GM18520 (cell line): ENCODE measurements around the gene SLC35A2.

ENCODE experiments used
- ATAC-seq: cut with Tn5 transposase; IDR thresholded peaks from one replicate; pipeline ENCODE4 v1.9.1; 2021; ENCODE audit not compliant: unreplicated experiment

SLC35A2 gene

DNA sequence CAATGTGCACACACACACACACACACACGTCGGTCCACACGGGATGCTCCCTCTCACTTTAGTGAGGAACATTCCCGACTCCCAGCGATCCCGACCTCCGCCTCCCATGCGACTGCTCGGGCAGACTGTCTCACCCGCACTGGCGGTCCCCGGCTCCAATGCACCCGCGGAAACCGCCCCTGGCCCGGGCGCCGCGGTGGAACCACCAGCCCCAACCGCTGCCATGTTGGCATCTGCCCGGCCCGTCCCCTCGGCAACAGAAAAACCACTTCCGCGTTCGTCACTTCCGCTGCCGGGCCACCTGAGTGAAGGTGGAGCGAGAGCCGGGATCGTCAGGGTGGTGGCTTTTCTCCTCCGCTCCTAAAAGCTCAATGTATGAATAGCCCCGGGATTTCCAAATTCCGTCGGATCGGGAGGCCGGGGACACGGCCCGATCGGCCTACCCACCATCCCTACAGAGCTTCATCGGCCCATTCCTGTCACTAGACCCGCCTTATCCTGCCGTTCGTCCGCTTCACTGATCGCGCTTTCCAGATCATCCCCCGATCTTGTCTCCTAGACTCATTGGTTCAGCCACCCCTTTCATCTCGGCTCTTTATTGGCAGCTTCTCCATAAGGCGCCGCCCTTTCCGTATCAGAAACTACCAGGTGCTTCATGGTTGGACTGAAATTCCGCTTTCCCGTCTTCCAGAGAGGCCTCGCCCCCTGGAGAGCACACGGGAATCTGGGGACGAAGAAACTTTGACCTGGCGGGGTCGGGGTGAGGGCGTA, at the start of gene SLC35A2:
TSS of gene SLC35A2 (minus strand) at position 235 of the 771 bp plus-strand sequence. CDS start at position 225, 10 bp downstream.
- ATAC-seq, result peak; percentile 38

- ATAC-seq, result no peak
These were observed 48.8 kb upstream of the SLC35A2 start for GRCh38 chrX:48960291-48960690.

- no peak for ATAC-seq
These were observed 47.2 kb upstream of the SLC35A2 start for GRCh38 chrX:48958635-48959094.

GRCh38 chrX:48957827-48958634, 46.6 kb upstream of the SLC35A2 start:
- ATAC-seq, result peak; percentile 89

DNA sequence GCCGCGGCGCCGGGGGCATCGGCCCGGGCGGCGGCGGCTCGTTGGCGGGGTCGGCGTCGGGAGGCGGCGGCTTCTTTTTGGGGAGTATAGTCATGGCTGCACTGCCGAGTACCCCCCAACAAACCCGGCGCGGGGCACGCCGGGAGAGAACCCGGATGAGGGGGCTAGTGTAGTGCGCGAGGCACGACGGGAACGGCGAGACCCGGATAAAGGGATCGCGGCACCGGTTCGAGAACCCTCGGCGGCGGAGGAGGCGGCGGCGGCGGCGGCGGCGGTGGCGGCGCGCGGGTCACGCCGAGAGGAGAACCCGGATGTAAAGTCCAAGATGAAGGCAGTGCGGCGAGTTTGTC, 46.0 kb upstream of the SLC35A2 start, which contains the start of gene OTUD5:
TSS of gene OTUD5 (minus strand) at position 131 of the 350 bp plus-strand sequence. CDS start at position 94, 37 bp downstream.
- peak; percentile 14 for ATAC-seq

GRCh38 chrX:48956728-48957414, 45.4 kb upstream of the SLC35A2 start:
- ATAC-seq, result no peak

DNA sequence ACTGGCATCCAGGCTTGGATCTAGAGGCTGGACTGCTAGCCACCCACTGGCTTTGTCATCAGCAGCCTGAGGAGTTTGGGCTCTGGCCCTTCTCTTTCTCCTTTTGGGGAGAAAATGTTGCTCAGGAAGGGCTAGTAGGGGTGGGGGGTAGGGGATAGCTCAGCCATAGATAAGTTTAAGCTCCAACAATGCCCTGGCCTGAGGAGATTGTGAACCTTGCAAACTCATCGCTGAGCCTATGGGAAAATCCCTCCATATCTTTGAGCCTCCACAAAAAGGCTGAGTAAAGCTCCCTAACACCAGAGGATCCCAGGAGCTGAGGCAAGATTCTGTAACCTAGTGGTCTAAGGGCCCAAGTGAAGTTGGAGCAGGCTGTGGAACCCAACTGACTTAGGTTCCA, 37.1 kb upstream of the SLC35A2 start:
- no peak for ATAC-seq

DNA sequence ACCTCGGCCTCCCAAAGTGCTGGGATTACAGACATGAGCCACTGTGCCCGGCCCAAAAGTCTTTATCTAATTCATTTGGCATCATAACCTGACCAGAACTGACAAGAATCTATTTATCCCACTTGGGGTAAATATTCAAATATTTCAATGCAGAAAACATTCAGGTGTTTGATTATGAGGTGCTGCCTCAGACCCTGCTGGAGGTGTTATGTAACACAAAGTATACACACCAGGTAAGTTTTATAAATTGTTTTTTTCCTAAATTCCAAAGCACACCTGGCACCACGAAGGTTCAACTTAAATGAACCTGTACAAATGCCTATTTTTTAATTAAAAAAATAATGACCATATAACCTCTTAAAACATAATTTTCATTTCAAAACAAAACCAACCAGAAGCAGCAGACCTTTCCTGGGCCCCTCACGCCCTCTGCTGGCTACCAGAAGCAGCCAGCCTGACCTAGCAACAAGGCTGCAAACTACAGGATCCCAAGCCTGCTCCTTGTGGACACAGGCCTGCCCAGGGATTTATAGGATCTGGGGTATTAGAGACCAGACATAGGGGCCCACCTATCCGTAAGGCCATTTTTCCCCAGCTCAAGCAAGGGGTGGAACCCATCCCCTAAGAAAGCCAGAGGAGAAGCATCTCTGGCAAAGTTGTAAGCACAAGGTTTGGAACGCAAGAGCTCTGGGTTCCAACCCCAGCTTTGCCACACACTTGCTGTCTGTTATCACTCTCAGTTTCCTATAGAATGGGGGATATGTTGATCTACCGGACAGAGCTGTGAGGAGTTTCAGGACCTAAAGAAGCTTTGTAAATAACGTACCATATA, 34.3 kb upstream of the SLC35A2 start:
- peak; percentile 41 for ATAC-seq

- ATAC-seq, result no peak
These were observed 31.4 kb upstream of the SLC35A2 start for GRCh38 chrX:48942895-48943294.

DNA sequence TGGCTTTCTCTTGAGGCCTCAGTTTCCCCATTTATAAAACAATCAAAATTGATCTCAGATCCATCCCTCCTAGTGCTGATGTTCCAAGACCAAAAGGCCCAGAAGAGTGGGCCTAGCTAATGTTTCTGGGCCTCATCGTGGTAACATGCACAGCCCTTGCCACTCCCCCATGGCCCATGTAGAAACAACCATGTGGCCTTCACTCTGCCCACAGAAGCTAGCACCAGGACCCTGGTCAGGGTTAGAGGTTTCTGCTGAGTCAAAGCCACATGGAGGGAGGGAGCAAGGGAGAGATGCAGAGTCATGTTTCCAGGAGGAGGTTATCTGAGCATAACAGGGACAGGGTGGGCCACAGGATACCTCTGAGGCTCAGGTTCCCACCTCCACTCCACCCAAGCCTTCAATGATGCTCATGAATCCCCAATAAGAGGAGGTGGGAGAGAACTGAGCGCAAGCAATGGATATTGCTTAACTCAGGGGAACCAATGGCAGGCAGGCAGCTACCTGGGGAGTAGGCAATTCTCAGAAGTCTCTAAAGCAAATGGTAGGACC, 29.0 kb upstream of the SLC35A2 start:
- no peak for ATAC-seq

- ATAC-seq, result no peak
These were observed 28.2 kb upstream of the SLC35A2 start for GRCh38 chrX:48939524-48940228.

GRCh38 chrX:48938721-48939425, 27.4 kb upstream of the SLC35A2 start:
- ATAC-seq, result peak; percentile 47

GRCh38 chrX:48937054-48937907, 25.8 kb upstream of the SLC35A2 start:
- peak; percentile 33 for ATAC-seq

DNA sequence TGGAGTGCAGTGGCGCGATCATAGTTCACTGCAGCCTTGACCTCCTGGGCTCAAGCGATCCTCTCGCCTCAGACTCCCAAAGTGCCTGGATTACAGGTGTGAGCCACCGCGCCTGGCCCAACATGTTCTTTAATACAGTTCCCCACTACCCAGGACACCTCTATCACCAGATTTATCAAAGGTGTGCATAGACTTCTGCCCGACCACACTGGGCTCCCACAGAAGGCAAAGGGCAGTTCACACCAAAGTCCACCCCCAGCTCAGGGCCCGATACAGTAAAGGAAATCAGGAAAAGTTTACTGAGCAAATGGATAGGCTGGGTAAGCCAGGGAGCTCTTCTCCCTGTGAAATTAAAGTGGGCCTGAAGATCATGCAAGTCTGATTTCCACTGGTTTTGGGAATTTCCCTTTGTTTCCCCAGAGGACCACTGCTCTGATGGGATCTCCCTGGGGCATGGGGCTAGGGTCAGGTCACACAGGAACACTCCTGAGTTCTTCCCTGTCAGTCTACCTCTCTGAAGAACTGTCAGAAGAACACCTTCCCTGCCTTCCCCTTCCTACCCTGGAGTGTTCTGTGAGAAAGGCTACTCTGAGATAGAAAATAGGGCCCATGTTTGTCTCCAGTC, 25.1 kb upstream of the SLC35A2 start:
- ATAC-seq, result no peak

- ATAC-seq, result no peak
These were observed 23.8 kb upstream of the SLC35A2 start for GRCh38 chrX:48935301-48935670.

GRCh38 chrX:48934581-48935300, 23.3 kb upstream of the SLC35A2 start:
- no peak for ATAC-seq

DNA sequence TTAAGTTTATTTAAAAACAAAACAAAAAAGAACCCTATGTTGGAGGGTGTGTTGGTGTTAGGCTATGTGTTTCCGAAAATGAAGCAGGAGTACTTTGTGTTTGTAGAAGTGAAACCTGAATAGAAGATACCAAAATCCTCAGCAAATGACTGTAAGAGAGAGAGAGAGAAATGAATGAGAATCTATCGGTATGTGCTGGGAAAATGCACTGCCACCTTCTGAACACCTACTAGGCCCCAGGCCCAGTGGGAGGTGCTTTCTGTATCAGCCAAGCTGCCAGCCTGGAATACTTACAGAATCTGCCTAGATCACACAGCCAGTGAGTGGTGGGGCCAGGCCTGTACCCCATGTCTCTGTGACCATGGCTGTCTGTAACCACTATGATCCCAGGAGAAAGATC, 22.3 kb upstream of the SLC35A2 start:
- ATAC-seq, result no peak
